GM06990 (cell line): Measurements from ENCODE around the gene TCFL5.

ENCODE experiments used
- DNase-seq: peaks from one replicate; pipeline ENCODE4 v3.0.0-alpha.2; 2011; ENCODE audit not compliant: insufficient read length; ENCODE audit errors: extremely low read depth
- H3K27me3 ChIP-seq: replicated peaks from 2 replicates; pipeline ENCODE4 v1.6.0; 2011; ENCODE audit warnings: low read length; ENCODE audit not compliant: control insufficient read depth, insufficient read depth
- H3K36me3 ChIP-seq: 2 replicates; pipeline ENCODE4 v1.5.1; 2011; ENCODE audit warnings: low read length; ENCODE audit not compliant: control insufficient read depth, insufficient read depth
- H3K4me3 ChIP-seq: replicated peaks from 2 replicates; pipeline ENCODE4 v1.5.1; 2011; ENCODE audit warnings: low read depth, mild to moderate bottlenecking, control low read depth, low read length
- CTCF ChIP-seq: IDR thresholded peaks from 2 replicates; pipeline ENCODE4 v1.5.1; 2011; ENCODE audit warnings: low read length, control low read depth, mild to moderate bottlenecking, inconsistent platforms; ENCODE audit not compliant: insufficient read depth, poor library complexity, severe bottlenecking

Gene TCFL5

GRCh38 chr20:62846166-62846890 lies 15.3 kb downstream of the TCFL5 start:
- H3K27me3 ChIP-seq, result no peaks in the 10 kb centered on the region
- H3K36me3 ChIP-seq, result no peaks in the 10 kb centered on the region
- no peak for DNase-seq
- H3K4me3 ChIP-seq, result no peak overlapping the region
- TF ChIP-seq CTCF, result no peak

- DNase-seq, result no peak
- Histone ChIP-seq H3K4me3 (no peak overlapping the region), H3K27me3 (no peaks in the 10 kb centered on the region), H3K36me3 (no peaks in the 10 kb centered on the region)
- TF ChIP-seq CTCF, result no peak
These were observed 16.0 kb downstream of the TCFL5 start for GRCh38 chr20:62845416-62846160.

- Histone ChIP-seq H3K4me3 (no peak overlapping the region), H3K27me3 (no peaks in the 10 kb centered on the region), H3K36me3 (no peaks in the 10 kb centered on the region)
- no peak for DNase-seq
- no peak for TF ChIP-seq CTCF
These were observed 17.4 kb downstream of the TCFL5 start for GRCh38 chr20:62844182-62844581.

GRCh38 chr20:62843656-62844055 lies 18.0 kb downstream of the TCFL5 start:
- H3K27me3 ChIP-seq, result no peaks in the 10 kb centered on the region
- TF ChIP-seq CTCF, result no peak
- H3K4me3 ChIP-seq, result no peak overlapping the region
- DNase-seq, result no peak
- H3K36me3 ChIP-seq, result no peaks in the 10 kb centered on the region

GRCh38 chr20:62841705-62842212 lies 19.9 kb downstream of the TCFL5 start:
- no peak for DNase-seq
- H3K36me3 ChIP-seq, result no peaks in the 10 kb centered on the region
- TF ChIP-seq CTCF, result no peak
- no peak overlapping the region for H3K4me3 ChIP-seq
- no peaks in the 10 kb centered on the region for H3K27me3 ChIP-seq
